Large intestine (tissue), 12 donors: ENCODE measurements around the gene UAP1L1. TPM values are rescaled to one million over a fixed set of nuclear protein-coding genes. Genes with fewer than 3 reads are reported as not detected.
A peak's percentile ranks its signal among the peaks of the same experiment; 100 is the strongest.
"Not testable (repeated sequence)": the region's sequence is repeated elsewhere in the genome, so short reads cannot be mapped to it uniquely, and the experiment has no call there.

Experiments used
- DNase-seq, 2 donors: peaks; one replicate each; pipeline versions ENCODE4 v3.0.0 to v3.0.0-alpha.2; 2013
- H3K27ac ChIP-seq: one replicate; pipeline ENCODE4 v1.5.1; 2013; ENCODE audit warnings: low read length
- H3K27me3 ChIP-seq: 2 replicates; pipeline ENCODE4 v1.6.1; 2013; ENCODE audit warnings: low read length; ENCODE audit not compliant: control insufficient read depth, insufficient read depth
- H3K36me3 ChIP-seq: 2 replicates; pipeline ENCODE4 v1.6.1; 2013; ENCODE audit warnings: low read length; ENCODE audit not compliant: control insufficient read depth, insufficient read depth
- H3K4me1 ChIP-seq: one replicate; pipeline ENCODE4 v1.6.1; 2013; ENCODE audit warnings: low read length; ENCODE audit not compliant: control insufficient read depth, insufficient read depth
- H3K4me3 ChIP-seq: one replicate; pipeline ENCODE4 v1.5.1; 2013; ENCODE audit warnings: low read length
- H3K9me3 ChIP-seq: one replicate; pipeline ENCODE4 v1.6.1; 2013; ENCODE audit warnings: mild to moderate bottlenecking, low read depth, low read length, moderate library complexity; ENCODE audit not compliant: control insufficient read depth
- WGBS: methylation state at CpG from one replicate; pipeline ENCODE4 v1.1.5; 2013; ENCODE audit warnings: low lambda C conversion rate; ENCODE audit not compliant: insufficient coverage; 5-methylcytosine and 5-hydroxymethylcytosine counted together
- long read RNA-seq, 11 donors: transcript quantifications; one replicate each; lab custom pipeline, GENCODE V29; 2026
- polyA plus RNA-seq: library from polyadenylated mRNA; unstranded; fragments of 120-200 nt; gene quantifications from one replicate; pipeline ENCODE4 v1.2.1, GENCODE V29; 2013

UAP1L1 gene
- 32.4 TPM for polyA plus RNA-seq
- long read RNA-seq, donor 1, partial matches to known transcripts, result 0 of 2 reads
- long read RNA-seq, donor 1, other reads (novel, unspliced or antisense), result 0 of 2 reads
- long read RNA-seq, donor 2, result 0 reads
- long read RNA-seq, donor 3, result 0 reads
- long read RNA-seq, donor 4, result 0 reads
- long read RNA-seq, donor 5, result 0 reads
- long read RNA-seq, donor 6, partial matches to known transcripts, result 0 of 5 reads
- long read RNA-seq, donor 6, other reads (novel, unspliced or antisense), result 0 of 5 reads
- long read RNA-seq, donor 7, result 0 reads
- long read RNA-seq, donor 8, transcript UAP1L1-202 (9 exons, 3,365 nt), result major isoform, 5 of 5 reads
- long read RNA-seq, donor 8, partial matches to known transcripts, result 0 of 5 reads
- long read RNA-seq, donor 8, other reads (novel, unspliced or antisense), result 0 of 5 reads
- long read RNA-seq, donor 9, partial matches to known transcripts, result 0 of 2 reads
- long read RNA-seq, donor 9, other reads (novel, unspliced or antisense), result 0 of 2 reads
- long read RNA-seq, donor 10, partial matches to known transcripts, result 0 of 2 reads
- long read RNA-seq, donor 10, other reads (novel, unspliced or antisense), result 0 of 2 reads
- long read RNA-seq, donor 11, partial matches to known transcripts, result 0 of 2 reads
- long read RNA-seq, donor 11, other reads (novel, unspliced or antisense), result 0 of 2 reads

- peak within 1 kb of the TSS; percentile 24 for H3K27ac ChIP-seq
- peak; percentile 69 to 77 for DNase-seq
- WGBS, result no CpG with 5 or more reads among the region's 87 CpGs
- peaks cover 3% of the 10 kb centered on the region for H3K9me3 ChIP-seq
- peaks cover 25% of the 10 kb centered on the region for H3K36me3 ChIP-seq
- peak within 1 kb of the TSS; percentile 74 for H3K4me3 ChIP-seq
- peaks cover 34% of the 10 kb centered on the region for H3K4me1 ChIP-seq
- peaks cover 24% of the 10 kb centered on the region for H3K27me3 ChIP-seq
Measured at GRCh38 chr9:137077010-137077747, at the start of gene UAP1L1. Gene UAP1L1 (plus strand): TSS chr9:137077517. CDS start chr9:137077533, 16 bp downstream.

- Histone ChIP-seq H3K4me1 (peaks cover 34% of the 10 kb centered on the region), H3K27ac (no peak overlapping the region)
- WGBS, result no CpG with 5 or more reads among the region's 98 CpGs
Measured at GRCh38 chr9:137028263-137029057, 48.9 kb upstream of the UAP1L1 start.

GRCh38 chr9:137029058-137029936 is 48.0 kb upstream of the UAP1L1 start:
- Histone ChIP-seq H3K4me3 (no peak overlapping the region), H3K4me1 (peaks cover 34% of the 10 kb centered on the region), H3K36me3 (no peaks in the 10 kb centered on the region), H3K9me3 (no peaks in the 10 kb centered on the region), H3K27me3 (no peaks in the 10 kb centered on the region), H3K27ac (no peak overlapping the region)
- no CpG with 5 or more reads among the region's 19 CpGs for WGBS
- DNase-seq, result peak in 1 of 2 donors; percentile 52

More at GRCh38 chr9:137028263-137029057, 48.9 kb upstream of the UAP1L1 start:
- no peaks in the 10 kb centered on the region for H3K27me3 ChIP-seq
- H3K9me3 ChIP-seq, result no peaks in the 10 kb centered on the region
- no peaks in the 10 kb centered on the region for H3K36me3 ChIP-seq
- H3K4me3 ChIP-seq, result peak overlapping the region; percentile 53
- DNase-seq, result peak; percentile 44 to 75

- Histone ChIP-seq H3K4me1 (peaks cover 38% of the 10 kb centered on the region), H3K9me3 (no peaks in the 10 kb centered on the region), H3K4me3 (no peak overlapping the region), H3K27me3 (no peaks in the 10 kb centered on the region), H3K27ac (no peak overlapping the region), H3K36me3 (no peaks in the 10 kb centered on the region)
- WGBS, result no CpG with 5 or more reads among the region's 15 CpGs
- DNase-seq, result no peak
Measured at GRCh38 chr9:137030006-137030405, 47.3 kb upstream of the UAP1L1 start.

GRCh38 chr9:137030538-137031527 is 46.5 kb upstream of the UAP1L1 start:
- no peaks in the 10 kb centered on the region for H3K9me3 ChIP-seq
- H3K4me1 ChIP-seq, result peaks cover 44% of the 10 kb centered on the region
- H3K36me3 ChIP-seq, result no peaks in the 10 kb centered on the region
- H3K4me3 ChIP-seq, result no peak overlapping the region
- H3K27ac ChIP-seq, result no peak overlapping the region
- no peak for DNase-seq
- no peaks in the 10 kb centered on the region for H3K27me3 ChIP-seq
- WGBS, result no CpG with 5 or more reads among the region's 65 CpGs

GRCh38 chr9:137031904-137032640 is 45.2 kb upstream of the UAP1L1 start, which contains the start of gene FUT7:
Gene FUT7 (minus strand): TSS chr9:137032088. CDS start chr9:137031991, 97 bp downstream.
- Histone ChIP-seq H3K4me3 (no peak within 1 kb of the TSS), H3K36me3 (no peaks in the 10 kb centered on the region), H3K27ac (no peak within 1 kb of the TSS), H3K27me3 (no peaks in the 10 kb centered on the region), H3K9me3 (no peaks in the 10 kb centered on the region), H3K4me1 (peaks cover 41% of the 10 kb centered on the region)
- no CpG with 5 or more reads among the region's 16 CpGs for WGBS
- peak in 1 of 2 donors; percentile 77 for DNase-seq

GRCh38 chr9:137032858-137033257 is 44.5 kb upstream of the UAP1L1 start:
- Histone ChIP-seq H3K27ac (no peak overlapping the region), H3K27me3 (no peaks in the 10 kb centered on the region), H3K4me3 (no peak overlapping the region), H3K4me1 (peaks cover 36% of the 10 kb centered on the region), H3K36me3 (no peaks in the 10 kb centered on the region), H3K9me3 (no peaks in the 10 kb centered on the region)
- no CpG with 5 or more reads among the region's 10 CpGs for WGBS
- no peak for DNase-seq

- H3K4me1 ChIP-seq, result peaks cover 34% of the 10 kb centered on the region
- not testable (repeated sequence) for H3K36me3 ChIP-seq, H3K4me3 ChIP-seq, DNase-seq, H3K9me3 ChIP-seq, H3K27ac ChIP-seq, H3K27me3 ChIP-seq
- no CpG with 5 or more reads among the region's 5 CpGs for WGBS
Measured at GRCh38 chr9:137033481-137033880, 43.8 kb upstream of the UAP1L1 start.
